Heart right ventricle (tissue), 16 donors: ENCODE data around the gene ATP13A1. TPM values are rescaled to one million over a fixed set of nuclear protein-coding genes. Genes with fewer than 3 reads are reported as not detected.
A peak's percentile ranks its signal among the peaks of the same experiment; 100 is the strongest.

Experiments used
- ATAC-seq, 8 donors: fragments of 200-7000 bp; cut with Tn5 transposase; one replicate each; pipeline ENCODE4 v1.9.1; 2020; ENCODE audit warnings: mild to moderate bottlenecking in 8 of 8, moderate library complexity in 8 of 8, moderate number of reproducible peaks in 1 of 8
- DNase-seq, 2 donors: peaks; one replicate each; pipeline ENCODE4 v3.0.0-alpha.2; 2020
- H3K27ac ChIP-seq, 10 donors: fragments of 200-600 bp; sonication (generic) in 2 of 10; one replicate each; pipeline versions ENCODE4 v1.5.0 to v1.8.0; 2020 to 2022; ENCODE audit warnings: mild to moderate bottlenecking in 3 of 10
- H3K27me3 ChIP-seq, 7 donors: fragments of 200-600 bp; one replicate each; pipeline ENCODE4 v1.8.0; 2021 to 2022; ENCODE audit warnings: mild to moderate bottlenecking in 2 of 7
- H3K36me3 ChIP-seq, 9 donors: fragments of 200-600 bp; sonication (generic) in 1 of 9; one replicate each; pipeline versions ENCODE4 v1.5.0 to v1.8.0; 2020 to 2022; ENCODE audit warnings: mild to moderate bottlenecking in 2 of 9
- H3K4me1 ChIP-seq, 9 donors: fragments of 200-600 bp; sonication (generic) in 1 of 9; one replicate each; pipeline versions ENCODE4 v1.5.0 to v1.8.0; 2020 to 2022; ENCODE audit warnings: mild to moderate bottlenecking in 4 of 9
- H3K4me3 ChIP-seq, 10 donors: fragments of 200-600 bp; sonication (generic) in 2 of 10; one replicate each; pipeline versions ENCODE4 v1.5.0 to v1.8.0; 2020 to 2022; ENCODE audit warnings: mild to moderate bottlenecking in 7 of 10, moderate library complexity in 2 of 10
- H3K9me3 ChIP-seq, 11 donors: fragments of 200-600 bp in 10 of 11; sonication (generic) in 2 of 11; one replicate each; pipeline versions ENCODE4 v1.5.0 to v1.8.0; 2013 to 2022; ENCODE audit warnings: mild to moderate bottlenecking in 2 of 11, control low read depth in 1 of 11, moderate library complexity in 1 of 11
- CTCF ChIP-seq, 9 donors: fragments of 200-600 bp; sonication (generic) in 2 of 9; IDR thresholded peaks; one replicate each; pipeline versions ENCODE4 v1.5.0 to v1.8.0; 2021 to 2022; ENCODE audit warnings: antibody characterized with exemption in 9 of 9, mild to moderate bottlenecking in 5 of 9, moderate library complexity in 1 of 9
- WGBS, 2 donors: extraction: QIAGEN DNeasy Blood & Tissue Kit; methylation state at CpG; one replicate each; pipeline ENCODE4 v1.1.7; 2013; ENCODE audit warnings: inconsistent platforms in 1 of 2; 5-methylcytosine and 5-hydroxymethylcytosine counted together
- intact Hi-C, 10 donors: fragments of 100-400 bp; cut with DNase I; formaldehyde crosslinking; loops; one replicate each; pipeline versions ENCODE4 v1.11.1 to v1.14.2; 2022
- polyA plus RNA-seq, 2 donors: library from polyadenylated mRNA; stranded (reverse); fragments of 200-250 nt; gene quantifications; one replicate each; pipeline ENCODE4 v1.2.3, GENCODE V29; 2013
- total RNA-seq, 10 donors: library from RNA; stranded (reverse); fragmentation: NEBNext Ultra II Directional in 3 of 10; extraction: Animal tissue kit (Norgen Biotek cat#: 25700) in 3 of 10; gene quantifications; one replicate each; pipeline versions ENCODE4 v1.2.1 to v1.2.4, GENCODE V29; 2021 to 2023
- donor health status: Arrhythmogenic right ventricular cardiomyopathy.
- donor health status: ischemic (EF 13 %, LVEDD 7.1; RV severe dilation, severe dysfunction).
- donor health status: healthy with polysubstance abuse.
- donor health status: DM: no; HTN: yes; CAD: no.
- donor health status: DM: no; HTN: no; CAD: no.
- donor health status: ischemic (EF 25% LVEDD 6.9; RV normal size, moderate dysfunction).
- donor health status: ischemic (EF 25% LVEDD 5.7; RV mildly dilated, moderate dysfunction).
- donor health status: healthy.
- donor health status: DM: yes; HTN: yes; CAD: no.
- donor health status: Ischemic cardiomyopathy.
- donor health status: ischemic (EF 35%, LVEDD 5.7; RV mildly dilated, moderate dysfunction).
- donor health status: nonischemic (EF 11% LVEDD 7.7; RV severe dilation, severe dysfunction).
- donor health status: DM: yes; HTN: yes; CAD: no.
- donor health status: PGD.
- donor health status: ischemic (EF 29% LVEDD 5.4; RV normal size, mild dysfunction).
- donor health status: nonischemic (EF 23%, LVEDD 6.1; RV moderate dilation, normal function).

Gene ATP13A1
- total and polyA plus RNA-seq, 12 donors = 12.3 to 34.5 (median 18.8) TPM

DNA sequence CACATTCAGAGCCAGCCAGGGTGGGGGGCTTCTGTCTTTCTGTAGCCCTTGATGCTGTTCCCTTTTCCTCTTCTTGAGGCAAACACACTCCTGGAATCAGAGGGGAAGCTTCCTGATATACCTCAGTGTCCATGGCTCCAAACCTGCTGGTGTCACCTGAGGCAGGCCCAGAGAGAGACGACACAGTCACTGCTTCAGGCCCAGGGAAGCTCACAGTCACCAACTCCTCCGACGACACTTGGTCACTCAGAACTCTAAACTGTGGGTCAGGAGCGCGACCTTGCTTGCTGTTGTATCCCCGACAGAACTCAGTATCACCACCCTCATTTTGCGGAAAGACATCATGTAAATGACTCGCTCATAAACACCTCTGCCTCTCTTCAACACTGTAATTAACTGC is 1.1 kb downstream of the ATP13A1 start:
- Histone ChIP-seq H3K4me1 (peaks cover 5 to 29% (median 20%) of the 10 kb centered on the region in 9 donors), H3K36me3 (peaks cover 0 to 34% (median 14%) of the 10 kb centered on the region in 9 donors), H3K27me3 (no peaks in the 10 kb centered on the region), H3K27ac (peak overlapping the region in 1 of 10 donors; percentile 93), H3K9me3 (no peaks in the 10 kb centered on the region), H3K4me3 (peak overlapping the region in 9 of 10 donors; percentile 77 to 100 (median 94))
- no peak for TF ChIP-seq CTCF (IDR thresholded peaks at IDR 0.05)
- ATAC-seq (no peak), DNase-seq (no peak)
- WGBS, 2 donors = 82 to 83% methylated on average over 8 of the region's 8 CpGs
- intact Hi-C loops = loop anchor here in 2 of 10 donors (5.0 to 10.0 kb wide), 4 partner anchors 70 to 242 kb away; partner anchors contain the start of genes ZNF14 (in 1 of the 2), ZNF506 (in 1 of the 2) and ZNF93 (in 1 of the 2)

DNA sequence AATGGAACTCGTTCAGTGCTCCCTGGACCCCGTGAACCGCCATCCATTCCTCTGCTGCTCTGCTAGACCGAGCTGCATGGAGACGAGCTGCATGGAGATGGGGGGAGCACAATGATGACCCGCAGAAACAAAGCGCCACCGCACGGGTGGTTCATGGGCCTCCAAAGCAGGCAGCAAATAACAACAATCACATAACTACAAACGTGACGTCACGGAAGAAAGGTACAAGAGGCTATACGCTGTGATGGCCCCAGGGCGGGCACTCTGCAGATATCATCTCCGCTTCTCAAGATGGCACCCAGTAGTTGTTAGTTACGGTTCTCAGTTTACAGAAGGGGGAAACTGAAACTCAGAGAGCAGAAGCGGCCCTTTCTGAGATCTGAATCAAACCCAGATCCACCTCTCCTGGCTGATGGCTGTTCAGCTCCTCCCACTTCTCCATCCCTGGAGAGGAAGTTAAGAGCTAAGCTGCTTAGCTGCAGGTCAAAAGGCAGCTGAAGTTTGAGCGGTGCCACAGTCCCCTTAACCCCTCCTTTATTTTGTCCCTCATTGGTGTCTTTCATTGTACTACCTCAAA is 1.7 kb downstream of the ATP13A1 start:
- Histone ChIP-seq H3K36me3 (peaks cover 0 to 40% (median 14%) of the 10 kb centered on the region in 9 donors), H3K4me3 (peak overlapping the region in 4 of 10 donors; percentile 86 to 100 (median 93)), H3K4me1 (peaks cover 5 to 28% (median 20%) of the 10 kb centered on the region in 9 donors), H3K9me3 (no peaks in the 10 kb centered on the region), H3K27ac (peak overlapping the region in 1 of 10 donors; percentile 93), H3K27me3 (no peaks in the 10 kb centered on the region)
- no peak for TF ChIP-seq CTCF (IDR thresholded peaks at IDR 0.05)
- DNase-seq = no peak
- intact Hi-C loops = loop anchor here in 2 of 10 donors (5.0 to 10.0 kb wide), 4 partner anchors 71 to 243 kb away; partner anchors contain the start of genes ZNF14 (in 1 of the 2), ZNF506 (in 1 of the 2) and ZNF93 (in 1 of the 2)
- 77 to 82% methylated on average over 18 of the region's 18 CpGs for WGBS, 2 donors
- ATAC-seq = no peak

DNA sequence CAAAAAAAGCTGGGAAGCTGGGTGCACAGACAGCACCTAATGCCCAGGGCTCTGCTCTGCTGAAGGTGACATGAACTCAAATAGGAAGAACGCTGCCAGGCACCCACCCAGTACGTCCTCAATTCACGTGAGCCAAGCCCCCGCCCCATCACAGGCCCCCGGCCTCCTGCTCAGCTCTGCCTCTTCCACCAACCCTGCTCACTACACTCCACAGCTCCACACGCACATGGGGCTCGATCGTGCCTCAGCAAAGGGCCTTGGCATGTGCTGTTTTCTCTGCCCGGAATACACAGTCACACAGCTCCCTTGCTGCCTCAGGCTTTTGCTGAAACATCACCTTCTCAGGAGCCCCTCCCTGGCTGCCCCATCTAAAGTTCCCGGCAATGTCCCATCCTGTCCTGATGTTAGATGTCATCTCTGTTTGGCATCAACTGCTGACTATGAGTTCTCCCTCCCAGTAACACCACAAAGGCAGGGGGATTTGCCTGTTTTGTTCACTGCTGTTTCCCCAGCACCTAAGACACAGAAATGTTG is 2.3 kb downstream of the ATP13A1 start:
- H3K27ac ChIP-seq = peak overlapping the region in 1 of 10 donors; percentile 93
- H3K27me3 ChIP-seq = no peaks in the 10 kb centered on the region
- H3K4me1 ChIP-seq = peaks cover 5 to 28% (median 20%) of the 10 kb centered on the region in 9 donors
- ATAC-seq (no peak), DNase-seq (no peak)
- intact Hi-C loops = loop anchor here in 2 of 10 donors (5.0 to 10.0 kb wide), 4 partner anchors 71 to 244 kb away; partner anchors contain the start of genes ZNF14 (in 1 of the 2), ZNF506 (in 1 of the 2) and ZNF93 (in 1 of the 2)
- TF ChIP-seq CTCF (IDR thresholded peaks at IDR 0.05) = no peak
- H3K4me3 ChIP-seq = no peak overlapping the region
- H3K9me3 ChIP-seq = no peaks in the 10 kb centered on the region
- H3K36me3 ChIP-seq = peaks cover 0 to 46% (median 19%) of the 10 kb centered on the region in 9 donors
- WGBS, 2 donors = 83 to 87% methylated on average over 10 of the region's 10 CpGs

GRCh38 chr19:19659646-19660245 is 3.7 kb downstream of the ATP13A1 start:
- Histone ChIP-seq H3K4me1 (peaks cover 5 to 28% (median 20%) of the 10 kb centered on the region in 9 donors), H3K36me3 (peaks cover 4 to 60% (median 33%) of the 10 kb centered on the region in 9 donors), H3K27me3 (no peaks in the 10 kb centered on the region), H3K27ac (no peak overlapping the region), H3K9me3 (no peaks in the 10 kb centered on the region), H3K4me3 (no peak overlapping the region)
- WGBS, 2 donors = 84 to 85% methylated on average over 17 of the region's 17 CpGs
- no peak for TF ChIP-seq CTCF (IDR thresholded peaks at IDR 0.05)
- DNase-seq (no peak), ATAC-seq (no peak)
- intact Hi-C loops = loop anchor here in 2 of 10 donors (5.0 to 10.0 kb wide), 4 partner anchors 73 to 245 kb away; partner anchors contain the start of genes ZNF14 (in 1 of the 2), ZNF506 (in 1 of the 2) and ZNF93 (in 1 of the 2)
